Right forelimb (tissue), 1 donor: Measurements from ENCODE around the gene OR4N2.
"Not testable (repeated sequence)": the region's sequence is repeated elsewhere in the genome, so short reads cannot be mapped to it uniquely, and the experiment has no call there.

Experiments used
- DNase-seq: peaks from one replicate; pipeline ENCODE4 v3.0.0-alpha.2; 2018

The OR4N2 gene

DNA sequence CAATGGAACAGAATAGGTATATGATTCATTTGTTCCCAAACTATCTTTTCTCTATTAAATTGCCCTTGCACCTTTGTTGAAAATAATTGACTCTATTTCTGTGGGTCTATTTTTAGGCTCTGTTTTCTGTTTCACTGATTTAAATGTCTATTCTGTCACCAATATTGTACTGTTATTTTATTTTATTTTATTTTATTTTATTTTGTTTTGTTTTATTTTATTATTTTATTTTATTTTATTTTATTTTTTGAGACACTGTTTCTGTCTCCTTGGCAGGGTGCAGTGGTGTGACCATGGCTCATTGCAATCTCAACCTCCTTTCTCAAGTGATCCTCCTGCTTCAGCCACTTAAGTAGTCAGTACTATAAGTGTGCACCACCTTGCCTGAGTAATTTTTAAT lies 34.9 kb downstream of the OR4N2 start:
- no peak for DNase-seq

DNA sequence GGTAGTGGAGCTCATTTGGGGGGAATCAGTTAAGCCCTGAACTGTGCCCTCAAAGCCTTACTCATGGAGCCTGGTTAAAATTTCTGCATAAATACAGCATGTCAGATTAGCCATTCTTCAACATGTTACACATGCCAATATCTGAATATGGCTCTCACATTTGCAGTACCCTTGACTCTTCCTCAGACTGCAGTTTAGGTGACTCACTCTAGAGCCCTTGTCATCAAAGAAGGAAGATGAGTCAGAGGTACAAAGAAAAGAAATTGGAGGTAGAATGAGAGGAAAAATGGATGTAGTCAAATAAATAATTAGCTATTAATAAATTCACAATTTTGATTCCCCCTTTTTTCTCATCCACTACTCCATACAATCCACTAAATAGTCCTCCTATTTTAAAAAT lies 47.8 kb downstream of the OR4N2 start:
- no peak for DNase-seq

DNA sequence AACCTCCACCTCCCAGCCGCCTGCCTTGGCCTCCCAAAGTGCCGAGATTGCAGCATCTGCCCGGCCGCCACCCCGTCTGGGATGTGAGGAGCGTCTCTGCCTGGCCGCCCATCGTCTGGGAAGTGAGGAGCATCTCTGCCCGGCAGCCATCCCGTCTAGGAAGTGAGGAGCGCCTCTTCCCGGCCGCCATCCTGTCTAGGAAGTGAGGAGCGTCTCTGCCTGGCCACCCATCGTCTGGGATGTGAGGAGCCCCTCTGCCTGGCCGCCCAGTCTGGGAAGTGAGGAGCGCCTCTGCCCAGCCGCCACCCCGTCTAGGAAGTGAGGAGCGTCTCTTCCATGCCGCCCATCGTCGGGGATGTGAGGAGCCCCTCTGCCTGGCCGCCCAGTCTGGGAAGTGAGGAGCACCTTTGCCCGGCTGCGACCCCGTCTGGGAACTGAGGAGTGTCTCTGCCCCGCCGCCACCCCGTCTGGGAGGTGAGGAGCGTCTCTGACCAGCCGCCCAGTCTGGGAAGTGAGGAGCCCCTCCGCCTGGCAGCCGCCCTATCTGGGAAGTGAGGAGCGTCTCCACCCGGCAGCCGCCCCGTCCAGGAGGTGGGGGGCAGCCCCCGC lies 62.6 kb downstream of the OR4N2 start:
- DNase-seq, result not testable (repeated sequence)

DNA sequence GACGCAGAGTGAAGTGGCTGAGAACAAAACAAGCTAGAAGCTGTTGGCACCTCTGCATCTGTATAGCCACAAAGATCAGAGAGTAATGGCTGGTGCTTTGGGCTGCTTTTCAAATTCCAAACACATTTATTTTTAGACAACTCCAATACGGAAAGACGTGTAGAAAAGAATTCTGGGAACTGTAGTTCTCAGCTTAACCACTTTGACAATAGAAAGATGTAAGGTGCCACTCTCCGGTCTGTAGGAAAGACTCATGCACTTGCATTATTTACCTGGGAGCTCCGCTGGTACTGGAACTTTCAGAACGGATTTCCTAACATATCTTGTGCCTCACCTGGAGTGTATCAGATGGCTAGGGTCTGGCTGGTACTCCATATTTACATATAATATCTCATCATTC lies 69.6 kb downstream of the OR4N2 start:
- DNase-seq, result no peak

DNA sequence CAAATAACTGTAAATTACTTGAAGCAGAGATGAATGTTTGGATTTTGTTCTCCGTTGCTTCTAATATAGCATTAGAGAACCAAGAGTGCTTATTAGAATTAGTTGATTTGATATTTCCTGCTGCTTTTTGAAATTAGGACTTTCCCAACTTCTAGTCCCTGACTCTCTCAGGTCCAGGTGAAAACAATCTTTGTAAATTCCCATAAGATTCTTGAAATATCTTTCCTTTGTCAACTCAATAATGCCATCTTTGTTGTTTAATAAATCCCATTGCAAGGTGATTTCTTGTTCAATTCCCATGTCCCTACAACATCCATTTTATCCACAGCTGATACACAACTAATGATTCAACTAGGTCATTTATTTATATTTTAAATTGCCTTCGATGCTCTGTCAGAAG lies 71.3 kb downstream of the OR4N2 start, which contains the start of gene OR4K2:
Gene OR4K2 (plus strand): TSS at position 301 of the 400 bp plus-strand sequence. CDS start 1,126 bp downstream, outside the sequence.
- DNase-seq, result no peak

DNA sequence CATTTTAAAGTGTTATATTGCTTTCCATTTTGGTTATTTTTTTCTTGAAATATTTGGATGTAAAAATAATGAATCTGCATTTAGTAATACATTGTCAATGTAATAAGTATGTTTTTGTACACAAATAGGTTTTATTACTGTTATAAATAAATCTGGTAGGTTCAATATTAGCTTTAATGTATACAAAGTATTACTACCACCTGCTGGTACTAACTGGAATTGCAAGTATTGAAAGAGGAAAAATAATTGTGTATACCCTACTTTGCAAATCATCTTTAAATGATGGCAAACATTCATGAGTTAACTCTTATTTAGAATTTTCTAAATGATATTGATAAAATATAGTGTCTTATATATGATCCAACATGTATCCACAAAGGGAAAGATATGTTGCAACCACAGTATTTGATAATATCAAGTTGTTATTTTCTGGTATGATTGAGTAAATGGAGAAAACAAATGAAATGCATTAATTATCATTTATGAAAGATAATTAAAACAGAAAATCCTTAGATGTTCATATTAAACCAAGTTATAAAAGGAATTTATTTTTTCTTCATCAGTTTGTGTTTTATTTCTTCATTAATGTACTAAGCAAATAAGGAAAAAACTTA lies 74.6 kb downstream of the OR4N2 start:
- DNase-seq, result no peak
